Measurements from ENCODE around the gene PSMA2.

PSMA2 gene

GRCh38 chr7:42967391-42967790 is 35.4 kb upstream of the PSMA2 start:
- no peaks in the 10 kb centered on the region for H3K36me3 ChIP-seq (ENCODE audit: low read length)
- no peaks in the 10 kb centered on the region for H3K9me3 ChIP-seq (ENCODE audit: insufficient read depth, low read length)
- H3K79me2 ChIP-seq (ENCODE audit: insufficient read depth, low read length): no peaks in the 10 kb centered on the region
- H2AFZ ChIP-seq (ENCODE audit: low read depth, low read length, severe bottlenecking): no peak overlapping the region
- H3K9me2 ChIP-seq (replicated peaks; ENCODE audit: insufficient read depth, low read length): no peaks in the 10 kb centered on the region
- H3K27me3 ChIP-seq (ENCODE audit: low read length): no peaks in the 10 kb centered on the region
- no peaks in the 10 kb centered on the region for H3F3A ChIP-seq (ENCODE audit: insufficient read depth)
- H3K4me3 ChIP-seq (ENCODE audit: insufficient read depth, low read length, poor library complexity, severe bottlenecking): no peak overlapping the region
- no peak overlapping the region for H3K27ac ChIP-seq (ENCODE audit: low read depth, low read length)
- no peak for TF ChIP-seq CTCF (IDR thresholded peaks at IDR 0.05; ENCODE audit: insufficient read depth, low read length, poor library complexity, severe bottlenecking)
- no peak for TF ChIP-seq EZH2phosphoT487 (conservative IDR thresholded peaks at IDR 0.05; ENCODE audit: low read length)
- no peaks in the 10 kb centered on the region for H4K20me1 ChIP-seq (ENCODE audit: low read depth, low read length)
- H3K4me2 ChIP-seq (ENCODE audit: low read depth, low read length, poor library complexity, severe bottlenecking): no peak overlapping the region
- H3K9ac ChIP-seq (ENCODE audit: low read length): no peak overlapping the region

- Histone ChIP-seq H3K4me3 (ENCODE audit: insufficient read depth, low read length, poor library complexity, severe bottlenecking) (no peak overlapping the region), H3K9ac (ENCODE audit: low read length) (no peak overlapping the region), H3K27me3 (ENCODE audit: low read length) (no peaks in the 10 kb centered on the region), H3K9me3 (ENCODE audit: insufficient read depth, low read length) (no peaks in the 10 kb centered on the region), H4K20me1 (ENCODE audit: low read depth, low read length) (no peaks in the 10 kb centered on the region), H3K4me2 (ENCODE audit: low read depth, low read length, poor library complexity, severe bottlenecking) (no peak overlapping the region), H3K79me2 (ENCODE audit: insufficient read depth, low read length) (no peaks in the 10 kb centered on the region), H3K27ac (ENCODE audit: low read depth, low read length) (no peak overlapping the region), H2AFZ (ENCODE audit: low read depth, low read length, severe bottlenecking) (no peak overlapping the region), H3K9me2 (replicated peaks; ENCODE audit: insufficient read depth, low read length) (no peaks in the 10 kb centered on the region), H3F3A (ENCODE audit: insufficient read depth) (no peaks in the 10 kb centered on the region), H3K36me3 (ENCODE audit: low read length) (no peaks in the 10 kb centered on the region)
- TF ChIP-seq EZH2phosphoT487 (conservative IDR thresholded peaks at IDR 0.05; ENCODE audit: low read length): no peak
- TF ChIP-seq CTCF (IDR thresholded peaks at IDR 0.05; ENCODE audit: insufficient read depth, low read length, poor library complexity, severe bottlenecking): no peak
These were observed 33.2 kb upstream of the PSMA2 start for GRCh38 chr7:42964849-42965805.

GRCh38 chr7:42964293-42964692 is 32.3 kb upstream of the PSMA2 start:
- H3K4me2 ChIP-seq (ENCODE audit: low read depth, low read length, poor library complexity, severe bottlenecking): no peak overlapping the region
- H3K9me3 ChIP-seq (ENCODE audit: insufficient read depth, low read length): no peaks in the 10 kb centered on the region
- no peaks in the 10 kb centered on the region for H3K27me3 ChIP-seq (ENCODE audit: low read length)
- no peak overlapping the region for H3K4me3 ChIP-seq (ENCODE audit: insufficient read depth, low read length, poor library complexity, severe bottlenecking)
- no peaks in the 10 kb centered on the region for H4K20me1 ChIP-seq (ENCODE audit: low read depth, low read length)
- no peak overlapping the region for H3K27ac ChIP-seq (ENCODE audit: low read depth, low read length)
- H3K9ac ChIP-seq (ENCODE audit: low read length): no peak overlapping the region
- TF ChIP-seq EZH2phosphoT487 (conservative IDR thresholded peaks at IDR 0.05; ENCODE audit: low read length) (no peak), CTCF (IDR thresholded peaks at IDR 0.05; ENCODE audit: insufficient read depth, low read length, poor library complexity, severe bottlenecking) (no peak)
- H3K36me3 ChIP-seq (ENCODE audit: low read length): no peaks in the 10 kb centered on the region
- H2AFZ ChIP-seq (ENCODE audit: low read depth, low read length, severe bottlenecking): no peak overlapping the region
- no peaks in the 10 kb centered on the region for H3K79me2 ChIP-seq (ENCODE audit: insufficient read depth, low read length)
- H3K9me2 ChIP-seq (replicated peaks; ENCODE audit: insufficient read depth, low read length): no peaks in the 10 kb centered on the region
- H3F3A ChIP-seq (ENCODE audit: insufficient read depth): no peaks in the 10 kb centered on the region
